OCI-LY7 (cell line): ENCODE data around the gene CHN2. TPM values are rescaled to one million over a fixed set of nuclear protein-coding genes. Genes with fewer than 3 reads are reported as not detected.

Experiments
- BruUV-seq: library from RNA; stranded (reverse); fragments of 400-500 nt; replicated peaks from 2 replicates; lab custom pipeline; 2021; lab: Mats Ljungman, UMichigan
- CTCF ChIA-PET: fragments of 300-600 bp; sonication (Branson Sonifier 250); formaldehyde crosslinking; loops from one replicate; lab custom pipeline; 2022; ENCODE audit warnings: antibody characterized with exemption; ENCODE audit not compliant: unreplicated experiment; lab: Charles Lee
- POLR2A ChIA-PET: fragments of 300-600 bp; sonication (Branson Sonifier 250); formaldehyde crosslinking; loops from one replicate; lab custom pipeline; 2022; ENCODE audit warnings: antibody characterized with exemption; lab: Charles Lee
- DNase-seq: peaks from one replicate; pipeline ENCODE4 v3.0.0-alpha.2; 2015; ENCODE audit warnings: low spot score
- H2AFZ ChIP-seq: fragments of 200-600 bp; sonication (generic), shearing (Covaris generic); 2 replicates; pipeline ENCODE4 v1.6.1; 2014; ENCODE audit warnings: mild to moderate bottlenecking, antibody characterized with exemption, low read length, moderate library complexity
- H3K27ac ChIP-seq: fragments of 200-600 bp; sonication (generic); 2 replicates; pipeline ENCODE4 v1.5.1; 2014; ENCODE audit warnings: mixed run types, low read depth, mild to moderate bottlenecking, moderate library complexity, low read length, inconsistent platforms; ENCODE audit not compliant: poor library complexity, severe bottlenecking
- H3K36me3 ChIP-seq: fragments of 200-600 bp; sonication (generic); 2 replicates; pipeline ENCODE4 v1.6.1; 2014; ENCODE audit warnings: mild to moderate bottlenecking, antibody characterized with exemption, low read length, moderate library complexity, mixed read lengths; ENCODE audit not compliant: insufficient read depth
- H3K4me1 ChIP-seq: fragments of 200-600 bp; sonication (generic); 2 replicates; pipeline ENCODE4 v1.5.1; 2014; ENCODE audit warnings: mild to moderate bottlenecking, low read length; ENCODE audit not compliant: insufficient read depth, poor library complexity, severe bottlenecking
- H3K4me2 ChIP-seq: fragments of 200-600 bp; sonication (generic); 2 replicates; pipeline ENCODE4 v1.6.1; 2014; ENCODE audit warnings: mild to moderate bottlenecking, low read length
- H3K4me3 ChIP-seq: fragments of 200-600 bp; sonication (generic); 2 replicates; pipeline ENCODE4 v1.5.1; 2014; ENCODE audit warnings: mild to moderate bottlenecking, low read depth, low read length; ENCODE audit not compliant: poor library complexity, severe bottlenecking
- H3K79me2 ChIP-seq: fragments of 200-600 bp; sonication (generic); 2 replicates; pipeline ENCODE4 v1.6.1; 2016; ENCODE audit warnings: low read depth, mild to moderate bottlenecking, low read length, moderate library complexity, mixed read lengths; ENCODE audit not compliant: insufficient read depth
- H3K9me2 ChIP-seq: fragments of 200-600 bp; sonication (generic); 2 replicates; pipeline ENCODE4 v1.6.1; 2016; ENCODE audit warnings: mild to moderate bottlenecking, low read length, mixed read lengths; ENCODE audit not compliant: insufficient read depth
- H3K9me3 ChIP-seq: fragments of 200-600 bp; sonication (generic); 2 replicates; pipeline ENCODE4 v1.6.1; 2014; ENCODE audit warnings: mild to moderate bottlenecking, mixed run types, low read length, mixed read lengths
- H4K20me1 ChIP-seq: fragments of 200-600 bp; sonication (generic); 2 replicates; pipeline ENCODE4 v1.6.1; 2014; ENCODE audit warnings: mild to moderate bottlenecking, antibody characterized with exemption, low read length, moderate library complexity, mixed read lengths; ENCODE audit not compliant: insufficient read depth
- CTCF ChIP-seq: fragments of 200-600 bp; sonication (generic); conservative IDR thresholded peaks from 2 replicates; pipeline ENCODE4 v1.5.1; 2014; ENCODE audit warnings: mild to moderate bottlenecking, antibody characterized with exemption, low read length, moderate library complexity, mixed read lengths
- EZH2phosphoT487 ChIP-seq: fragments of 200-600 bp; sonication (generic); IDR thresholded peaks from 2 replicates; pipeline ENCODE4 v1.6.1; 2018; ENCODE audit warnings: low read depth, borderline replicate concordance, mild to moderate bottlenecking, mixed run types, antibody characterized with exemption, low read length, moderate library complexity, mixed read lengths
- intact Hi-C: fragments of 100-400 bp; cut with micrococcal nuclease; formaldehyde crosslinking; loops from one replicate; pipeline ENCODE4 v1.10.0; 2022; ENCODE audit not compliant: unreplicated experiment
- total RNA-seq, 2 experiments: library from RNA; depleted of rRNA in 1 of 2; stranded (reverse); fragments of >200 nt in 1 of 2; shearing (Covaris generic) in 1 of 2; gene quantifications; 2 replicates each; pipeline ENCODE4 v1.2.3, GENCODE V29; 2014 to 2022

Gene CHN2
- total RNA-seq, 2 experiments from 2014 or later: not detected

- Histone ChIP-seq H3K36me3 (no peaks in the 10 kb centered on the region), H3K27ac (no peak overlapping the region), H2AFZ (no peak overlapping the region), H3K9me3 (no peaks in the 10 kb centered on the region), H3K9me2 (no peaks in the 10 kb centered on the region), H3K4me2 (no peak overlapping the region), H3K4me3 (no peak overlapping the region), H3K79me2 (no peaks in the 10 kb centered on the region), H4K20me1 (no peaks in the 10 kb centered on the region), H3K4me1 (no peaks in the 10 kb centered on the region)
- DNase-seq: no peak
- ChIA-PET POLR2A (interaction anchor here (0.6 kb wide), 1 partner anchor 407 kb away, joined by 3 read pairs; no protein-coding TSS in a partner anchor), CTCF (no interaction called here)
- no peak for TF ChIP-seq CTCF
- no peak for TF ChIP-seq EZH2phosphoT487
- intact Hi-C loops: no loop called here
- BruUV-seq: no TSS peak
Observed at GRCh38 chr7:29247224-29247962, 52.8 kb downstream of the CHN2 start.

DNA sequence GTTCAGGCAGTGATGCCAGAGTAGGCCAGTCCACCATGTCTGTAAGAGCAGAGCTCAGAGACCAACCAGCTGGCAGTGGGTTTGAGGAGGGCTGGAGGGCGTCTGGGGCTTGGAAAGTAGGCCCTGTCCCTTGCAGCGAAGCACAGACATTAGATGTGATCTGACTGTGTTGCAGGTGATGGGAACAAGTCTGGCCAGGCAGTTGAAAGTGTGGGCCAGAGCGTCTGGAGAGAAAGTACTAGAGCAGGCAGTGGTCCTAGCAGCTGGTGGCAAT is 53.3 kb downstream of the CHN2 start:
- H3K4me3 ChIP-seq: no peak overlapping the region
- DNase-seq: no peak
- H3K27ac ChIP-seq: no peak overlapping the region
- H4K20me1 ChIP-seq: no peaks in the 10 kb centered on the region
- no peak for TF ChIP-seq EZH2phosphoT487
- no peak for TF ChIP-seq CTCF
- H3K9me3 ChIP-seq: no peaks in the 10 kb centered on the region
- ChIA-PET CTCF (no interaction called here), POLR2A (no interaction called here)
- H3K4me1 ChIP-seq: no peaks in the 10 kb centered on the region
- no peak overlapping the region for H3K4me2 ChIP-seq
- no peaks in the 10 kb centered on the region for H3K9me2 ChIP-seq
- H3K36me3 ChIP-seq: no peaks in the 10 kb centered on the region
- intact Hi-C loops: no loop called here
- no TSS peak for BruUV-seq
- no peak overlapping the region for H2AFZ ChIP-seq
- no peaks in the 10 kb centered on the region for H3K79me2 ChIP-seq

- H4K20me1 ChIP-seq: no peaks in the 10 kb centered on the region
- BruUV-seq: no TSS peak
- no peak for TF ChIP-seq EZH2phosphoT487
- no peaks in the 10 kb centered on the region for H3K9me3 ChIP-seq
- intact Hi-C loops: no loop called here
- H3K79me2 ChIP-seq: no peaks in the 10 kb centered on the region
- no peak for DNase-seq
- H3K9me2 ChIP-seq: no peaks in the 10 kb centered on the region
- no peak overlapping the region for H2AFZ ChIP-seq
- H3K4me3 ChIP-seq: no peak overlapping the region
- H3K4me1 ChIP-seq: no peaks in the 10 kb centered on the region
- no peak overlapping the region for H3K4me2 ChIP-seq
- no peaks in the 10 kb centered on the region for H3K36me3 ChIP-seq
- H3K27ac ChIP-seq: no peak overlapping the region
- CTCF ChIA-PET: no interaction called here
- POLR2A ChIA-PET: no interaction called here
Observed at GRCh38 chr7:29248713-29249382, 54.3 kb downstream of the CHN2 start.
